OCI-M2 (cell line): ENCODE measurements around the gene NUBPL.
"Not testable (repeated sequence)": the region's sequence is repeated elsewhere in the genome, so short reads cannot be mapped to it uniquely, and the experiment has no call there.

ENCODE experiments used
- DNase-seq: peaks from one replicate; lab custom pipeline; 2025; ENCODE audit not compliant: unreplicated experiment; lab: John Stamatoyannopoulos, UW

Gene NUBPL

DNA sequence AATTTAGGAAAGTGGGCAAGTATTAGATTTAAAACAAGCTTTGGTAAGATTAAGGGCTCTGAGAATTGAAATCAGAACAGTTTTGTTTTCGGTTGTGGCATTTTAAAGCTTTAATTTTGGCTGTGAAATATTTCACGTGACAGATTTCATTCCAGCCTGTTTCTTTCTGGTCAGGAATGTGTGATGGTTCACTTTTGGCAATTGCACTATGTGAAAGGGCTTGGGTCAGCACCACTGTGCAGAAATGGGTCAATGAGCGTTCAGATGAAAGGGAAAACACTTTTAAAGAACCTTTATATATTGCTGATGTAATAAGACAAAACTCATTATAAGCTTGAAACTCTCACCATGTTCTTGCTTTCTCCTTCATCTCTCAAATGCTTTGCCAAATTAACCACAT is 17.1 kb downstream of the NUBPL start:
- DNase-seq: no peak

- no peak for DNase-seq
Measured at GRCh38 chr14:31578792-31579501, 17.7 kb downstream of the NUBPL start.

GRCh38 chr14:31580234-31580633 is 19.0 kb downstream of the NUBPL start:
- no peak for DNase-seq

GRCh38 chr14:31582286-31582691 is 21.1 kb downstream of the NUBPL start:
- DNase-seq: no peak

GRCh38 chr14:31582836-31583452 is 21.7 kb downstream of the NUBPL start:
- DNase-seq: no peak

- DNase-seq: no peak
Measured at GRCh38 chr14:31590206-31590605, 29.0 kb downstream of the NUBPL start.

- no peak for DNase-seq
Measured at GRCh38 chr14:31592122-31592521, 30.9 kb downstream of the NUBPL start.

DNA sequence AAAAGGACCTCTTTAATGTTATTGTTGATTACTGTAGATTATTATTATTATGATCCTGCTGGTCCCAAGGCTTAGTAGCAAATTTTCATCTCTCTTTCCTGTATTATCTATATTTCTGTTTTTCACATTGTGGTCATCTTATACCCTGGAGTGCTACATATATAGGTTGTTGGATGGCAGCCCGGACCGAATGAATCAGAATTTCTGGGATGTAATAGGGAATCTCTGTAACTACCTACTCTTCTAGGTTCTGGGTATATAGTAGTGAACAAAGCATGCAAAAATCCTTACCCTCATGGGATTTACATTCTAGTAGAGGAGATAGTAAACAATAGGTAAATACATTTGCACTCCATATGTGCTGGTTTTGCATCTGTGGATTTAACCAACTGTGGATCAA is 31.4 kb downstream of the NUBPL start:
- DNase-seq: no peak

GRCh38 chr14:31596342-31597095 is 35.3 kb downstream of the NUBPL start:
- no peak for DNase-seq

DNA sequence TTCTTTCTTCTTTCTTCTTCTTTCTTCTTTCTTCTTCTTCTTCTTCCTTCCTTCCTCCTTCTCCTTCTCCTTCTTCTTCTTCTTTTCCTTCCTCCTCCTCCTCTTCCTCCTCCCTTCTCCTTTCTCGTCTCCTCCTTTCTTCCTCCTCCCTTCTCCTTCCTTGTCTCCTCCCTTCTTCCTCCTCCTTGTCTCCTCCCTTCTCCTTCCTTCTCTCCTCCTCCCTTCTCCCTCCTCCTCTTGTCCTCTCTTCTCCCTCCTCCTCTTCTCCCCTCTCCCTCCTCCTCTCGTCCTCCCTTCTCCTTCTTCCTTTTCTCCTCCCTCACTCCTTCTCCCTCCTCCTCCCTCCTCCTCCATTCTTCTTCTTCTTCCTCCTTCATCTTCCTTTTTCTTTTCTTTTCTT is 44.5 kb downstream of the NUBPL start:
- DNase-seq: no peak

GRCh38 chr14:31611778-31612433 is 50.7 kb downstream of the NUBPL start:
- no peak for DNase-seq

GRCh38 chr14:31613188-31613587 is 52.0 kb downstream of the NUBPL start:
- DNase-seq: no peak

DNA sequence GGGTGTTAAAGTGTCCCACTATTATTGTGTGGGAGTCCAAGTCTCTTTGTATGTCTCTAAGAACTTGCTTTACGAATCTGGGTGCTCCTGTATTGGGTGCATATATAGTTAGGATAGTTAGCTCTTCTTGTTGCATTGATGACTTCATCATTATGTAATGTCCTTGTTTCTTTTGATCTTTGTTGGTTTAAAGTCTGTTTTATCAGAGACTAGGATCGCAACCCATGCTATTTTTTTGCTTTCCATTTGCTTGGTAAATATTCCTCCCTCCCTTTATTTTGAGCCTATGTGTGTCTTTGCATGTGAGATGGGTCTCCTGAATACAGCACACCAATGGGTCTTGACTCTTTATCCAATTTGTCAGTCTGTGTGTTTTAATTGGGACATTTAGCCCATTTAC is 57.7 kb downstream of the NUBPL start:
- not testable (repeated sequence) for DNase-seq

GRCh38 chr14:31619440-31619839 is 58.2 kb downstream of the NUBPL start:
- DNase-seq: no peak

- not testable (repeated sequence) for DNase-seq
Measured at GRCh38 chr14:31620898-31621297, 59.7 kb downstream of the NUBPL start.

DNA sequence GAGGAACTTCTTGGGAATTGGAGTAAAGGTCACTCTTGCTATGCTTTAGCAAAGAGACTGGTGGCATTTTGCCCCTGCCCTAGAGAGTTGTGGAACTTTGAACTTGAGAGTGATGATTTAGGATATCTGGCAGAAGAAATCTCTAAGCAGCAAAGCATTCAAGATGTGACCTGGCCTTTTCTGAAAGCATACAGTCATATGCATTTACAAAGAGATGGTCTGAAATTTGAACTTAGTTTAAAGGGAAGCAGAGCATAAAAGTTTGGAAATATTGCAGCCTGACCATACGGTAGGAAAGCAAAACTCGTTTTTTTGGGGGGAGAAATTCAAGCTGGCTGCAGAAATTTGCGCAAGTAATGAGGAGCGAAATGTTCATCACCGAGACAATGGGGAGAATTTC is 60.9 kb downstream of the NUBPL start:
- DNase-seq: no peak

DNA sequence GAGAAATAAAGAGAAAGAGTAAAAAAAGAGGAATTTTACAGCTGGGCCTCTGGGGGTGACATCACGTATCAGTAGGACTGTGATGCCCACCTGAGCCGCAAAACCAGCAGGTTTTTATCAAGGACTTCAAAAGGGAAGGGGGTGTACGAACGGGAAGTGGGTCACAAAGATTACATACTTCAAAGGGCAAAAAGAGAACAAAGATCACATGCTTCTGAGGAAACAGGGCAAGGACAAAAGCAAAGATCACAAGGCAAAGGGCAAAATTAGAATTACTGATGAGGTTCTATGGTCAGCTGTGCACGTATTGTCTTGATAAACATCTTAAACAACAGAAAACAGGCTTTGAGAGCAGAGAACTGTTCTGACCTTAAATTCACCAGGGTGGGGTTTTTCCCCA is 91.7 kb downstream of the NUBPL start:
- not testable (repeated sequence) for DNase-seq

DNA sequence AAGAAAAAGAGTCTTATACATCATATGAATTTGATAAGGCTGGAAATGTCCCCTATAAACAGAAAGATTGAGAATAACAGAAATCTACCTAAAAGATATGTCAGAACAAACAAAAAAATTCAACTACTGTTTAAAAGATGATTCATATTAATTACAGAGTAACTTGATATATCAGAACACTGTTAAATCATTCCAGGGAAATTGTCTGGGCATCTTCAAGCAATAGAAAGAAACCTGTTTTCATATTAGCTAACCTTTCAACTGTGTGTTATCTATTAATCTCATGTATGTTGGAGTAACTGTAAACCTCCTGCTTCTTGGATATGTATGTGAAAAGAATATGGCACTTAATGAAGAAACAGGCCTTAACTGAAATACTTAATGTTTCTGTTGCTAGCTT is 96.7 kb downstream of the NUBPL start:
- no peak for DNase-seq

DNA sequence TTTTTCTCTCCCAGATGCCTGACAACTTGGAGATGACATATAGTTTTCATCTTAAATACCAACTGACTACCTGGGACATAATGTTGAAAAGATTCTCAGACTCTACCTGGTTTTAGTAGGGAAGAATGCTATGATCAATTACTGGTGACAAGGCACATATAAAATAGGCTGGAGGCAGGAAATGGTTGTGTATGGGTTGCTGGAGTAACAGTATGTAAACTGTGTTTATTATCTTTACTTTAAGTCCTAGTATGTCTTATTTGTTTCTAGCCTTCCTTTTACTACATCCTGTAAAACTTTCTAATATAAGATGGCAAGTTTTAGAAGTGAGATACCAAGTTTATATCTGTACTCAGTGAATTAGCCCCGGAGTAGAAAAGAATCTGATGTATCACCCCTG is 98.1 kb downstream of the NUBPL start:
- no peak for DNase-seq

DNA sequence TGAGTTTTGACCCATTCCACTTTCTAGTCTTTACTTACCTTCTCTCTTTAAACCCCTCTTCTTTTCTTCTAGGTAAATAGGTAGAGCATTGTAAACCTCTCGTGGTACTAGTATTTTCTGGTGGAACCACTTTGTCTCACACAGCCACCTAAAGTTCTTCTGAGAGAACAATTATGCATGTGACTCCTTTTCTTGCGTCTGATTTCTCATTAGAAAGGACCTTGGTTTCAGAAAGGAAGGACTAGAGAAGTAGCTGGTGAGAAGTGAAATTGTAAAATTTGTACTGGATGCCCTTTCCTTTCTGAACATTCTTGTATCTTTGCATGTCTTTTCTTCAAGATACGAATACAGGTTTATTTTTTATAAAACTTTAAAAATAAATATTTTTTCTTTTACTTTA is 99.0 kb downstream of the NUBPL start:
- DNase-seq: no peak

DNA sequence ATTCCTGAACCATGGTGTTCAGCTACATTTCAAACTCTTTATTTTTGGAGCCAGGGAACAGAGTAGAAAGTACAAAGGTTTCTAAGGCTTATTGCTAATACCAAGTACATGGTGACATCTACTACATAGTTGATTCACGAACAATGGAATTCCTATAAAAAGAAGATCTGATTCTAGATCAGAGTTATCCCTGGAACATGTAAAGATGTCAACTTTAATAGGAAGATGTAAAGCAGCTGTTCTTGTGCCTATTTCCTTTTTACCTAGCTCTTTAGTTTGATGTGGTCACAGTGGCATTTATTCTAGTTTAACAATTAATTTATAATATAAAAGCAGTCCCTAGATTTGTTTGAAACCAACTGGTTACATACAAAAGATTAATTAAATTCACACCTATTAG is 99.5 kb downstream of the NUBPL start:
- DNase-seq: no peak

DNA sequence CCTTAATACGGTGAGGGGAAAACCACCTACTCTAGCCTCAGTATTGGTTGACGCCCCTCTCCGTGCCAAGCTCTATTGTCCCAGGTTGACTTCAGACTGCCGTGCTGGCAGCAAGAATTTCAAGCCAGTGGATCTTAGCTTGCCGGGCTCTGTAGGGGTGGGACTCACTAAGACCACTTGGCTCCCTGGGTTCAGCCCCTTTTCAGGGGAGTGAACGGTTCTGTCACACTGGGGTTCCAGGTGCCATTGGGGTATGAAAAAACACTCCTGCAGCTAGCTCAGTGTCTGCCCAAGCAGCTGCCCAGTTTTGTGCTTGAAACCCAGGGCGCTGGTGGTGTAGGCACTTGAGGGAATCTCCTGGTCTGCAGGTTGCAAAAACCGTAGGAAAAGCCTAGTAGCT is 107.1 kb downstream of the NUBPL start:
- no peak for DNase-seq
